HCT116 (cell line): ENCODE data around the gene SLC19A3. TPM values are rescaled to one million over a fixed set of nuclear protein-coding genes. Genes with fewer than 3 reads are reported as not detected.

Source experiments
- ATAC-seq: fragments of 200-7000 bp; cut with Tn5 transposase; 2 replicates; pipeline ENCODE4 v1.9.1; 2020; ENCODE audit warnings: mild to moderate bottlenecking, moderate library complexity
- BruUV-seq: library from RNA; stranded (reverse); fragments of 400-500 nt; replicated peaks from 2 replicates; lab custom pipeline; 2021; lab: Mats Ljungman, UMichigan
- CTCF ChIA-PET: fragments of 300-600 bp; sonication (Branson Sonifier 250); formaldehyde crosslinking; loops from one replicate; lab custom pipeline; 2021; ENCODE audit warnings: antibody characterized with exemption; lab: Charles Lee
- POLR2A ChIA-PET: fragments of 300-600, 350-600 bp; sonication (Branson Sonifier 250); formaldehyde crosslinking; loops from one replicate; lab custom pipeline; 2021; ENCODE audit warnings: antibody characterized with exemption; lab: Charles Lee
- RAD21 ChIA-PET, 2 experiments: fragments of 300-600 bp; sonication (Branson Sonifier 250); formaldehyde crosslinking; loops; one replicate each; lab custom pipeline; 2023; ENCODE audit warnings: low total read pairs in 2 of 2; ENCODE audit not compliant: uncharacterized antibody in 2 of 2, unreplicated experiment in 2 of 2, low non-redundant PET in 1 of 2; lab: Charles Lee
- DNase-seq: peaks from one replicate; pipeline ENCODE4 v3.0.0-alpha.2; 2010; ENCODE audit warnings: low read depth, low spot score
- H2AFZ ChIP-seq: fragments of 200-600 bp; shearing (Covaris generic), sonication (generic); 2 replicates; pipeline ENCODE4 v1.6.1; 2017; ENCODE audit warnings: low read depth, mixed run types, mixed read lengths, antibody characterized with exemption, low read length; ENCODE audit not compliant: poor library complexity, severe bottlenecking
- H3K27ac ChIP-seq: 2 replicates; pipeline ENCODE4 v1.5.1; 2012; ENCODE audit warnings: low read depth, low read length
- H3K27me3 ChIP-seq: fragments of 200-600 bp; sonication (generic); 2 replicates; pipeline ENCODE4 v1.6.1; 2016; ENCODE audit warnings: mixed run types, low read length, mixed read lengths; ENCODE audit not compliant: insufficient read depth
- H3K36me3 ChIP-seq, 2 experiments: fragments of 200-500 bp in 1 of 2; fragments of 200-600 bp in 1 of 2; sonication (Bioruptor generic) in 1 of 2; sonication (generic) in 1 of 2; 2 replicates each; pipeline versions ENCODE4 v1.5.1 to v1.6.1; 2014 to 2016; ENCODE audit warnings: low read length in 2 of 2, inconsistent platforms in 1 of 2, mixed read lengths in 1 of 2, mixed run types in 1 of 2; ENCODE audit not compliant: insufficient read depth in 2 of 2, control insufficient read depth in 1 of 2
- H3K4me1 ChIP-seq, 2 experiments: fragments of 200-600 bp in 1 of 2; sonication (generic) in 1 of 2; 2 replicates each; pipeline versions ENCODE4 v1.5.1 to v1.6.1; 2012 to 2017; ENCODE audit warnings: low read length in 2 of 2, inconsistent platforms in 1 of 2, mild to moderate bottlenecking in 1 of 2, mixed read lengths in 1 of 2, mixed run types in 1 of 2, moderate library complexity in 1 of 2; ENCODE audit not compliant: insufficient read depth in 2 of 2, control insufficient read depth in 1 of 2
- H3K4me2 ChIP-seq: fragments of 200-600 bp; sonication (generic); 2 replicates; pipeline ENCODE4 v1.6.1; 2017; ENCODE audit warnings: mixed run types, low read length, mixed read lengths
- H3K4me3 ChIP-seq, 2 experiments: fragments of 200-600 bp in 1 of 2; sonication (generic) in 1 of 2; replicated peaks in 1 of 2; 2 replicates each; pipeline ENCODE4 v1.5.1; 2011 to 2016; ENCODE audit warnings: low read length in 2 of 2, control low read depth in 1 of 2, low read depth in 1 of 2, mild to moderate bottlenecking in 1 of 2, mixed read lengths in 1 of 2, mixed run types in 1 of 2
- H3K79me2 ChIP-seq: fragments of 200-600 bp; sonication (generic); 2 replicates; pipeline ENCODE4 v1.6.1; 2017; ENCODE audit warnings: mild to moderate bottlenecking, mixed run types, low read length, moderate library complexity, mixed read lengths; ENCODE audit not compliant: insufficient read depth
- H3K9ac ChIP-seq: fragments of 200-600 bp; sonication (generic); 2 replicates; pipeline ENCODE4 v1.6.1; 2016; ENCODE audit warnings: low read length, mixed read lengths
- H3K9me2 ChIP-seq: fragments of 200-600 bp; sonication (generic), shearing (Covaris generic); 2 replicates; pipeline ENCODE4 v1.6.1; 2017; ENCODE audit warnings: mixed run types, mild to moderate bottlenecking, moderate library complexity; ENCODE audit not compliant: insufficient read depth
- H3K9me3 ChIP-seq, 2 experiments: fragments of 200-500 bp in 1 of 2; fragments of 200-600 bp in 1 of 2; sonication (Bioruptor generic) in 1 of 2; sonication (generic) in 1 of 2; 2 replicates each; pipeline ENCODE4 v1.6.1; 2014 to 2017; ENCODE audit warnings: low read length in 2 of 2, mixed read lengths in 2 of 2, inconsistent platforms in 1 of 2, low read depth in 1 of 2, mild to moderate bottlenecking in 1 of 2, mixed run types in 1 of 2, moderate library complexity in 1 of 2; ENCODE audit not compliant: control insufficient read depth in 1 of 2, insufficient read depth in 1 of 2
- H4K20me1 ChIP-seq: fragments of 200-600 bp; sonication (generic), shearing (Covaris generic); 2 replicates; pipeline ENCODE4 v1.6.1; 2017; ENCODE audit warnings: mixed run types, mild to moderate bottlenecking, moderate library complexity; ENCODE audit not compliant: insufficient read depth
- REST ChIP-seq: IDR thresholded peaks from 2 replicates; pipeline ENCODE4 v1.6.1; 2012; ENCODE audit warnings: low read depth
- ZNF274 ChIP-seq: fragments of 200-500 bp; sonication (Bioruptor generic); IDR thresholded peaks from 2 replicates; pipeline ENCODE4 v1.6.1; 2014; ENCODE audit warnings: mild to moderate bottlenecking, low read depth, low read length, inconsistent platforms
- intact Hi-C: fragments of 100-400 bp; cut with micrococcal nuclease; formaldehyde crosslinking; loops from 2 replicates; pipeline ENCODE4 v1.10.0; 2022
- total RNA-seq: library from RNA; stranded (reverse); gene quantifications from one replicate; pipeline ENCODE4 v1.2.1, GENCODE V29; 2021; ENCODE audit not compliant: unreplicated experiment

The SLC19A3 gene
- total RNA-seq, 1 experiment from 2014 or later, result not detected

GRCh38 chr2:227761740-227762476 lies 44.1 kb upstream of the SLC19A3 start:
- BruUV-seq, result no TSS peak
- no peak for ATAC-seq
- Histone ChIP-seq H3K27me3 (no peaks in the 10 kb centered on the region), H3K27ac (no peak overlapping the region), H3K79me2 (no peaks in the 10 kb centered on the region), H3K4me1 (peaks cover 0 to 6% of the 10 kb centered on the region in 2 experiments; a peak in 1 of 4 replicates), H2AFZ (no peak overlapping the region), H3K9me2 (no peaks in the 10 kb centered on the region), H4K20me1 (no peaks in the 10 kb centered on the region), H3K4me2 (no peak overlapping the region), H3K36me3 (no peaks in the 10 kb centered on the region), H3K4me3 (no peak overlapping the region), H3K9ac (no peak overlapping the region), H3K9me3 (no peaks in the 10 kb centered on the region)
- ChIA-PET POLR2A (no interaction called here), RAD21 (no interaction called here), CTCF (interaction anchor here (0.7 to 1.0 kb wide), 3 partner anchors 101 to 355 kb away, joined by 3 read pairs; no protein-coding TSS in a partner anchor)
- no peak for DNase-seq
- intact Hi-C loops, result loop anchor here (10.0 kb wide), 1 partner anchor 517 kb away; no protein-coding TSS in a partner anchor
- TF ChIP-seq ZNF274, result no peak
- no peak for TF ChIP-seq REST
